ENCODE measurements around the gene NTN1.

NTN1 gene

DNA sequence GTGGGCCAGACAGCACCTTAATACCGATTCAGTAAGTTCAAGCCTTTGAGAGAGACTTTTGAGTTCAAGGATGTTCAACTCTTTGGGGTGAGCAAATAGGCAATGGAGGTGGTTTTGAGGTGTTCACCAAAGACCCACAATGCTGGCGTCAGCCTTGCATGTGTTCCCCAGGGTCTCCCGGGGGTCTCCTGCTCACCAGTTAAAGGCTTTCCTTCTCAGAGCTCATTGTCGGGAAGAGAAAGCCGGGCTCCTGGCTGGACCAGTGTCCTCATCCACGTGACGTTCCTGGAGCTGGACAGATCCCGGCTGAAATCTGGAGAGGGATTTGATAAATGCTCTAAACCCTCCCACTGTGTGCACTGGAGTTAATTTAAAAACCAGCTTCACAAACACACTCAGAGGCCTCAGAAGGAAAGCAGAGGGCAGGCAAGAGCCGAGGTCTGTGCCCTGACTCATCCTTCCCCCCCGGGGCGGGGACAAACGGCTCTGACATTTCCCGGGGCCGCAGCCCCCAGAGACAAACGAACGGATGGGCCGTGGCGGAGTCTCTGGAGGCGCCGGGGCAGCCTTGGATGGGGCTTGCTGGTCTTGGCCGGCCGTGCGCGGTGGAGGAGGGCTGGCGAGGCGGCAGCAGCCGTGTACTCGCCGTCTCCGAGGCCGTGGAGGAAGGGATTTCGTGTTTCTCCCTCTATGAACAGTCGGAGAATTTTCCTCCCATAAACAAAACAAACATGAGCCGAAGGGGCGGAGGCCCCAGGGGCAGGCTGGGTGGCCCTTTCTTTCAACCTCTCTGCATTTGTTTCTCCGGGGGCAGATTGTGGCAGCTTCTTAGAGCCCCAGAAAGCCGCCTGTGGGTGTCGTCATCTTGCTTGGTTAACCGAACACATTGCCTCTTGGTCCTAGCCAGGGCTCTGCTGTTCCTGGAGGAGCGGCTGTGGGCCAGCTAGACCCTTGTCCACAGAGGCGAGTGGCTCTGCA, 94.2 kb downstream of the NTN1 start:
- Histone ChIP-seq H3K79me2 (ENCODE audit: control insufficient read depth, low read length) (no peaks in the 10 kb centered on the region), H3K4me2 (ENCODE audit: low read length) (0 out of 2 replicates have a peak overlapping the region, but pooled peaks have one; percentile 23), H4K20me1 (ENCODE audit: control insufficient read depth, insufficient read depth, low read depth, low read length) (no peaks in the 10 kb centered on the region), H3K9me2 (replicated peaks; ENCODE audit: control insufficient read depth, low read length) (no peaks in the 10 kb centered on the region), H3K4me1 (ENCODE audit: control insufficient read depth, low read length) (no peaks in the 10 kb centered on the region), H3K27ac (ENCODE audit: low read depth, low read length) (no peak overlapping the region), H3F3A (ENCODE audit: control insufficient read depth, insufficient read depth) (no peaks in the 10 kb centered on the region), H3K4me3 (ENCODE audit: low read length) (no peak overlapping the region), H3K9me3 (ENCODE audit: control insufficient read depth, insufficient read depth, low read length) (no peaks in the 10 kb centered on the region), H3K27me3 (ENCODE audit: control insufficient read depth, low read length) (peaks cover 13% of the 10 kb centered on the region), H3K36me3 (ENCODE audit: control insufficient read depth, low read length) (no peaks in the 10 kb centered on the region)
- TF ChIP-seq, protein P1, sequence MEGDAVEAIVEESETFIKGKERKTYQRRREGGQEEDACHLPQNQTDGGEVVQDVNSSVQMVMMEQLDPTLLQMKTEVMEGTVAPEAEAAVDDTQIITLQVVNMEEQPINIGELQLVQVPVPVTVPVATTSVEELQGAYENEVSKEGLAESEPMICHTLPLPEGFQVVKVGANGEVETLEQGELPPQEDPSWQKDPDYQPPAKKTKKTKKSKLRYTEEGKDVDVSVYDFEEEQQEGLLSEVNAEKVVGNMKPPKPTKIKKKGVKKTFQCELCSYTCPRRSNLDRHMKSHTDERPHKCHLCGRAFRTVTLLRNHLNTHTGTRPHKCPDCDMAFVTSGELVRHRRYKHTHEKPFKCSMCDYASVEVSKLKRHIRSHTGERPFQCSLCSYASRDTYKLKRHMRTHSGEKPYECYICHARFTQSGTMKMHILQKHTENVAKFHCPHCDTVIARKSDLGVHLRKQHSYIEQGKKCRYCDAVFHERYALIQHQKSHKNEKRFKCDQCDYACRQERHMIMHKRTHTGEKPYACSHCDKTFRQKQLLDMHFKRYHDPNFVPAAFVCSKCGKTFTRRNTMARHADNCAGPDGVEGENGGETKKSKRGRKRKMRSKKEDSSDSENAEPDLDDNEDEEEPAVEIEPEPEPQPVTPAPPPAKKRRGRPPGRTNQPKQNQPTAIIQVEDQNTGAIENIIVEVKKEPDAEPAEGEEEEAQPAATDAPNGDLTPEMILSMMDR (IDR thresholded peaks at IDR 0.05; ENCODE audit: low read depth, low read length, poor library complexity, severe bottlenecking) = no peak
- TF ChIP-seq EZH2phosphoT487 (IDR thresholded peaks at IDR 0.05; ENCODE audit: borderline replicate concordance, low read length) = no peak

DNA sequence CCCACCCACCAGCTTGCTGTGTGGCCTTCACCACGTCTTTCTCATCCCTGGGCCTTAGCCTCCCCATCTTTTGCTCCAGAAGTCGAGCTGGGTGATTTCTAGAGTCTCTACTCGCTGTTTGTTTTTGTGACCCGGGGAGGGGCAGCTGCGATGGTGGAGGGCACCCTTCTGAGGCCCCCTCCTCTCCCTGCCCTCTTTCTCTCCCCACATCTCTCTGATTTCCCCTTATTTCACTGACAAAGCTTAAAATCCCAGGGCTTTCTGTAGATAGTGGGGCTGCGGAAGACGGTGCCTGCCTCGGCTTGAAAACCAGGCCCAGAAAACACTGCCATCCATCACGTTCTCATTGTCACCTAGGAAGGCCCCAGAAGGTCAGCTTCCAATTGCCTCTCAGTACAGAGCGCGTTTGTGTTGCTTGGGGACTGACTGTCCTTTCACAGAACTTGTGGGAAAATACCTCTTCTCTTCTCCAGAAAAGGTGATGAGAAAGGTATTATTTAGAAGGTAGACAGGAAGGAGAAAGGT, 95.1 kb downstream of the NTN1 start:
- no peaks in the 10 kb centered on the region for H3K36me3 ChIP-seq (ENCODE audit: control insufficient read depth, low read length)
- H3K79me2 ChIP-seq (ENCODE audit: control insufficient read depth, low read length) = no peaks in the 10 kb centered on the region
- no peak overlapping the region for H3K27ac ChIP-seq (ENCODE audit: low read depth, low read length)
- no peak for TF ChIP-seq EZH2phosphoT487 (IDR thresholded peaks at IDR 0.05; ENCODE audit: borderline replicate concordance, low read length)
- TF ChIP-seq, protein P1 (IDR thresholded peaks at IDR 0.05; ENCODE audit: low read depth, low read length, poor library complexity, severe bottlenecking) = no peak
- H3K4me3 ChIP-seq (ENCODE audit: low read length) = no peak overlapping the region
- no peaks in the 10 kb centered on the region for H3K4me1 ChIP-seq (ENCODE audit: control insufficient read depth, low read length)
- H3K4me2 ChIP-seq (ENCODE audit: low read length) = no peak overlapping the region
- H4K20me1 ChIP-seq (ENCODE audit: control insufficient read depth, insufficient read depth, low read depth, low read length) = no peaks in the 10 kb centered on the region
- peaks cover 13% of the 10 kb centered on the region for H3K27me3 ChIP-seq (ENCODE audit: control insufficient read depth, low read length)
- H3F3A ChIP-seq (ENCODE audit: control insufficient read depth, insufficient read depth) = no peaks in the 10 kb centered on the region
- H3K9me2 ChIP-seq (replicated peaks; ENCODE audit: control insufficient read depth, low read length) = no peaks in the 10 kb centered on the region
- no peaks in the 10 kb centered on the region for H3K9me3 ChIP-seq (ENCODE audit: control insufficient read depth, insufficient read depth, low read length)

DNA sequence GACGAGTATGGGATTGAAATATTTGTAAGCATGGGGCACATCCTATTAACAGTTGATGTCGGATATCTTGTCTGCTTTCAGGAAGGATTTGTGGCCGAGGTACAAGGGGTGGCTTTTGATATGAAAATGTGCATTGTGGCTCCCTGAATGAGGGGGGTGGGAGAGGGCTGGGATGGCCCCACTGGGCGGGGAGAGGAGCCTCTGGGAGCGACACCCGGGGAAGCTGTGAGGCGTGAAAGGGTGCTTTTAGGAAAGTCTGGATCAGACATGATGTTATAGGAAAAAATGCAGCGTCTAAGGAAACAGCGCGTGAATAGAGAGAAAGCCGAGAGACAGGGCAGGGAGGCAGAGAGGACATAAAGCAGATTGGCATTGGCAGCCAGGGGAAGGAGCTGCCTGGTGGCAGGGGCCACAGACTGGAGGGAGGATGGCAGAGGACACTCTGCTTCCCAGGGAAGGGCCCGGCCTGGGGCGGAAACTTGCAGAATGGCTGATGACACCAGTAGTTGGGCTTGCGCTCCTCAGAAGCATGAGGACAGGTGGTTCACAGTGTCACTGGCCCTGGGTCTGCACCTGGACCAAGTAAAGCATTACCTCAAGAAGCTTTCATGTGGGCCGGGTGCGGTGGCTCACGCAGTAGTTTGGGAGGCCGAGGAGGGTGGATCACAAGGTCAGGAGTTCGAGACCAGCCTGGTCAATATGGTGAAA, 95.7 kb downstream of the NTN1 start:
- Histone ChIP-seq H3K27ac (ENCODE audit: low read depth, low read length) (no peak overlapping the region), H3K27me3 (ENCODE audit: control insufficient read depth, low read length) (peaks cover 13% of the 10 kb centered on the region), H3K4me3 (ENCODE audit: low read length) (no peak overlapping the region), H4K20me1 (ENCODE audit: control insufficient read depth, insufficient read depth, low read depth, low read length) (no peaks in the 10 kb centered on the region), H3K4me2 (ENCODE audit: low read length) (no peak overlapping the region), H3K9me2 (replicated peaks; ENCODE audit: control insufficient read depth, low read length) (no peaks in the 10 kb centered on the region), H3F3A (ENCODE audit: control insufficient read depth, insufficient read depth) (no peaks in the 10 kb centered on the region), H3K9me3 (ENCODE audit: control insufficient read depth, insufficient read depth, low read length) (no peaks in the 10 kb centered on the region), H3K79me2 (ENCODE audit: control insufficient read depth, low read length) (no peaks in the 10 kb centered on the region), H3K4me1 (ENCODE audit: control insufficient read depth, low read length) (no peaks in the 10 kb centered on the region), H3K36me3 (ENCODE audit: control insufficient read depth, low read length) (no peaks in the 10 kb centered on the region)
- TF ChIP-seq EZH2phosphoT487 (IDR thresholded peaks at IDR 0.05; ENCODE audit: borderline replicate concordance, low read length) = no peak
- TF ChIP-seq, protein P1 (IDR thresholded peaks at IDR 0.05; ENCODE audit: low read depth, low read length, poor library complexity, severe bottlenecking) = no peak

All from DOHH2 (cell line).